Measurements from ENCODE around the gene TSPAN17. TPM values are rescaled to one million over a fixed set of nuclear protein-coding genes. Genes with fewer than 3 reads are reported as not detected.

TSPAN17 gene
- total RNA-seq, 1 donor from 2014 or later: 14.6 TPM

GRCh38 chr5:176619569-176620332 is 27.5 kb upstream of the TSPAN17 start:
- Histone ChIP-seq H3K36me3 (ENCODE audit: control insufficient read depth in 3 of 3, insufficient read depth in 3 of 3, low read length in 3 of 3) (no peaks in the 10 kb centered on the region), H3K4me1 (ENCODE audit: control insufficient read depth in 3 of 3, insufficient read depth in 3 of 3, low read length in 3 of 3) (peaks cover 25 to 30% (median 30%) of the 10 kb centered on the region in 3 donors), H3K9me3 (ENCODE audit: control insufficient read depth in 3 of 3, low read length in 3 of 3) (no peaks in the 10 kb centered on the region), H3K9ac (ENCODE audit: low read depth in 1 of 3, low read length in 3 of 3) (no peak overlapping the region), H3K27me3 (ENCODE audit: control insufficient read depth in 3 of 3, insufficient read depth in 3 of 3, low read length in 3 of 3) (peaks cover 38 to 55% (median 44%) of the 10 kb centered on the region in 3 donors), H3K27ac (ENCODE audit: low read depth, low read length) (no peak overlapping the region), H3K4me3 (ENCODE audit: low read length in 3 of 3) (peak overlapping the region in 2 of 3 donors; percentile 40 to 56)

DNA sequence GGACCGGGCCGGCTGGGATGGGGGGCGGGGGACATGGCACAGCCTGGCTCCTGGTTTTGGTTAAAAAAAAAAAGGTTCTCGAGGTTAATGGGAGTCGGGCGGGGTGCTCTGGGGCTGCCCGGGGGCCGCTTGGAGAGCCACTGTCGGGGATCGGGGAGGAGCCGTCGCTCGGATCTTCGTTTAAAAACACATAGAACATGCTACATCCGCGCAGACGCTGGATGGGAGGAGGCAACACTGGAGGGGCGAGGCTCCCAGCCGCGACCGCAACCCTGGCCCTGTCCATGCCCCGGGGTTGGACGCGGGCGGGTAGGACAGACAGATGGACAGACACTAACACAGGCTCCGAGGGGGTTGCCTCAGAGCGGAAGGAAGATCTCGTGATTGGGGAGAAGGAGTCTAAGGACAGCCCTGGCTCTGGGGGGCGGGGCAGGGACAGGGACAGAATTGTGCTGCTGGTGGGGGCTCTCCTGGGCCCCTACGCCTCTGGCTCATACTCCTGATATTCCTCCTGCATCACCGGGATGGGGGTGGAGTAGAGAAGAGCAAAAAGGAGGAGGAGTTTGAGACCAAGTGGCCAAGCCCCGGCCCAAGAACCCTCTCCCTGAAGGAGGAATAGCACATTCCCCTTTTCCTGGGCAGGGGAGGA is 26.8 kb upstream of the TSPAN17 start:
- no peak overlapping the region for H3K27ac ChIP-seq (ENCODE audit: low read depth, low read length)
- no peaks in the 10 kb centered on the region for H3K9me3 ChIP-seq (ENCODE audit: control insufficient read depth in 3 of 3, low read length in 3 of 3)
- H3K4me3 ChIP-seq (ENCODE audit: low read length in 3 of 3): peak overlapping the region in 1 of 3 donors; percentile 41
- H3K9ac ChIP-seq (ENCODE audit: low read depth in 1 of 3, low read length in 3 of 3): no peak overlapping the region
- H3K36me3 ChIP-seq (ENCODE audit: control insufficient read depth in 3 of 3, insufficient read depth in 3 of 3, low read length in 3 of 3): no peaks in the 10 kb centered on the region
- H3K4me1 ChIP-seq (ENCODE audit: control insufficient read depth in 3 of 3, insufficient read depth in 3 of 3, low read length in 3 of 3): peaks cover 25 to 30% (median 30%) of the 10 kb centered on the region in 3 donors
- H3K27me3 ChIP-seq (ENCODE audit: control insufficient read depth in 3 of 3, insufficient read depth in 3 of 3, low read length in 3 of 3): peaks cover 42 to 54% (median 51%) of the 10 kb centered on the region in 3 donors

GRCh38 chr5:176621661-176622079 is 25.6 kb upstream of the TSPAN17 start:
- Histone ChIP-seq H3K36me3 (ENCODE audit: control insufficient read depth in 3 of 3, insufficient read depth in 3 of 3, low read length in 3 of 3) (no peaks in the 10 kb centered on the region), H3K27ac (ENCODE audit: low read depth, low read length) (no peak overlapping the region)

DNA sequence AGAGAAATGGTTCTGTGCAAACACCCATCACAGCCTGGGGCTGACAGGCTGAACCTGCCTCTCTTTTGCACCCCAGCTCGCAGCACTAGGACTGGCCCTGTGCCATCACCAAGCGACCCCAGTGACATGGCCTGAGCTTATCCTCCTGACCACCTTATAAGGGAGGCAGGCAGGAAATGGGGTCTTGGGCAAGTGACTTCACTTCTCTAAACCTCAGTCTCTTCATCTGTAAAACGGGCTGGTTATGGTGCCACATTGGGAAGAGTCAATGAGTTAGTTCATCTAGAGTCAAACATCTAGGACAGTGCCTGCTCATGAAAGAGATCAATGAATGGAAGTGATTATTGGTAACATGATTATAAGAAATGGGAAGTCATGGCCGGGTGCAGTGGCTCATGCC is 23.1 kb upstream of the TSPAN17 start:
- H3K36me3 ChIP-seq (ENCODE audit: control insufficient read depth in 3 of 3, insufficient read depth in 3 of 3, low read length in 3 of 3): no peaks in the 10 kb centered on the region
- H3K27me3 ChIP-seq (ENCODE audit: control insufficient read depth in 3 of 3, insufficient read depth in 3 of 3, low read length in 3 of 3): peaks cover 52 to 69% (median 59%) of the 10 kb centered on the region in 3 donors
- no peak overlapping the region for H3K4me3 ChIP-seq (ENCODE audit: low read length in 3 of 3)
- H3K4me1 ChIP-seq (ENCODE audit: control insufficient read depth in 3 of 3, insufficient read depth in 3 of 3, low read length in 3 of 3): peaks cover 25 to 30% (median 27%) of the 10 kb centered on the region in 3 donors
- no peaks in the 10 kb centered on the region for H3K9me3 ChIP-seq (ENCODE audit: control insufficient read depth in 3 of 3, low read length in 3 of 3)
- no peak overlapping the region for H3K9ac ChIP-seq (ENCODE audit: low read depth in 1 of 3, low read length in 3 of 3)
- H3K27ac ChIP-seq (ENCODE audit: low read depth, low read length): no peak overlapping the region

More at GRCh38 chr5:176621661-176622079, 25.6 kb upstream of the TSPAN17 start:
- Histone ChIP-seq H3K4me1 (ENCODE audit: control insufficient read depth in 3 of 3, insufficient read depth in 3 of 3, low read length in 3 of 3) (peaks cover 25 to 30% (median 30%) of the 10 kb centered on the region in 3 donors), H3K27me3 (ENCODE audit: control insufficient read depth in 3 of 3, insufficient read depth in 3 of 3, low read length in 3 of 3) (peaks cover 43 to 62% (median 55%) of the 10 kb centered on the region in 3 donors), H3K9ac (ENCODE audit: low read depth in 1 of 3, low read length in 3 of 3) (peak overlapping the region in 1 of 3 donors; percentile 68), H3K9me3 (ENCODE audit: control insufficient read depth in 3 of 3, low read length in 3 of 3) (no peaks in the 10 kb centered on the region), H3K4me3 (ENCODE audit: low read length in 3 of 3) (peak overlapping the region; percentile 23 to 52 (median 50))

DNA sequence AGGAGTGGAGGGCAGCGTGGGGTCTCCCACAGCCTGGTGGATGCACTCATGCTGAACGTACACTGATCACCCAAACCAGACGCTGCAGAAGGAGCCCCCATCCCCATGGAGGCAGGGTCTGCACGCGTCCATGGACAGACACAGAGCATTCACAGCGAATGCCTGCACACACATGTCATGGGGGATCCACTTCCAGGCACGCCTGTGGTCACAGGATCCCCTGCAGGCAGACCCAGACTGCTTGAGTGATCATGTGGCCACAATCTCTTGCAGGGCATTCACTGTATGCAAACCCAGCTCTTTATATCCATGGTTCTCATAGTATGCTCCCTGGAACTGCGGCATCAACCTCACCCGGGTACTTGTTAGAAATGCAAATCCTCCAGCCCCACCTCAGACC is 22.3 kb upstream of the TSPAN17 start:
- peaks cover 52 to 70% (median 59%) of the 10 kb centered on the region in 3 donors for H3K27me3 ChIP-seq (ENCODE audit: control insufficient read depth in 3 of 3, insufficient read depth in 3 of 3, low read length in 3 of 3)
- H3K9ac ChIP-seq (ENCODE audit: low read depth in 1 of 3, low read length in 3 of 3): no peak overlapping the region
- H3K4me3 ChIP-seq (ENCODE audit: low read length in 3 of 3): no peak overlapping the region
- no peaks in the 10 kb centered on the region for H3K36me3 ChIP-seq (ENCODE audit: control insufficient read depth in 3 of 3, insufficient read depth in 3 of 3, low read length in 3 of 3)
- H3K4me1 ChIP-seq (ENCODE audit: control insufficient read depth in 3 of 3, insufficient read depth in 3 of 3, low read length in 3 of 3): peaks cover 22 to 25% (median 24%) of the 10 kb centered on the region in 3 donors
- no peaks in the 10 kb centered on the region for H3K9me3 ChIP-seq (ENCODE audit: control insufficient read depth in 3 of 3, low read length in 3 of 3)
- H3K27ac ChIP-seq (ENCODE audit: low read depth, low read length): no peak overlapping the region

DNA sequence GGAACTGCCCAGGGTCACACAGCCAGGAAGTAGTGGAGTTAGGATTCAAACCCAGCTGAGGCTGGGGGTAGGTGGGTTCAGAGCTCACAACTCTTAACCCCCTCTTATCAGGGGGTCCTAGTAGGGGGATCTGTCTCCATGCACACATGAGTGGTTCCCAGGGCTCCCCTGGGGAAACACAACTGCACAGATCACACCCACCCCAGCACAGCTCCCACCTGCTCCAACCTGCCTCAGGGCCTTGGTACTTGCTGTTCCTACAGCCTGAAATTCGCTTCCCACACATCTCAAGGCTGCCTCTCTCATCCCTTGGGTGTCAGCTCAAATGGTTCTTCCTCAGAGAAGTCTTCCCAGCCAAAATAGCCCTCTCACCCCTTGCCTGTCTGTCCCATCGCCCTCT is 21.8 kb upstream of the TSPAN17 start:
- no peak overlapping the region for H3K27ac ChIP-seq (ENCODE audit: low read depth, low read length)
- peaks cover 19 to 24% (median 22%) of the 10 kb centered on the region in 3 donors for H3K4me1 ChIP-seq (ENCODE audit: control insufficient read depth in 3 of 3, insufficient read depth in 3 of 3, low read length in 3 of 3)
- peaks cover 53 to 67% (median 57%) of the 10 kb centered on the region in 3 donors for H3K27me3 ChIP-seq (ENCODE audit: control insufficient read depth in 3 of 3, insufficient read depth in 3 of 3, low read length in 3 of 3)
- H3K9me3 ChIP-seq (ENCODE audit: control insufficient read depth in 3 of 3, low read length in 3 of 3): no peaks in the 10 kb centered on the region
- no peak overlapping the region for H3K4me3 ChIP-seq (ENCODE audit: low read length in 3 of 3)
- H3K9ac ChIP-seq (ENCODE audit: low read depth in 1 of 3, low read length in 3 of 3): no peak overlapping the region
- no peaks in the 10 kb centered on the region for H3K36me3 ChIP-seq (ENCODE audit: control insufficient read depth in 3 of 3, insufficient read depth in 3 of 3, low read length in 3 of 3)

DNA sequence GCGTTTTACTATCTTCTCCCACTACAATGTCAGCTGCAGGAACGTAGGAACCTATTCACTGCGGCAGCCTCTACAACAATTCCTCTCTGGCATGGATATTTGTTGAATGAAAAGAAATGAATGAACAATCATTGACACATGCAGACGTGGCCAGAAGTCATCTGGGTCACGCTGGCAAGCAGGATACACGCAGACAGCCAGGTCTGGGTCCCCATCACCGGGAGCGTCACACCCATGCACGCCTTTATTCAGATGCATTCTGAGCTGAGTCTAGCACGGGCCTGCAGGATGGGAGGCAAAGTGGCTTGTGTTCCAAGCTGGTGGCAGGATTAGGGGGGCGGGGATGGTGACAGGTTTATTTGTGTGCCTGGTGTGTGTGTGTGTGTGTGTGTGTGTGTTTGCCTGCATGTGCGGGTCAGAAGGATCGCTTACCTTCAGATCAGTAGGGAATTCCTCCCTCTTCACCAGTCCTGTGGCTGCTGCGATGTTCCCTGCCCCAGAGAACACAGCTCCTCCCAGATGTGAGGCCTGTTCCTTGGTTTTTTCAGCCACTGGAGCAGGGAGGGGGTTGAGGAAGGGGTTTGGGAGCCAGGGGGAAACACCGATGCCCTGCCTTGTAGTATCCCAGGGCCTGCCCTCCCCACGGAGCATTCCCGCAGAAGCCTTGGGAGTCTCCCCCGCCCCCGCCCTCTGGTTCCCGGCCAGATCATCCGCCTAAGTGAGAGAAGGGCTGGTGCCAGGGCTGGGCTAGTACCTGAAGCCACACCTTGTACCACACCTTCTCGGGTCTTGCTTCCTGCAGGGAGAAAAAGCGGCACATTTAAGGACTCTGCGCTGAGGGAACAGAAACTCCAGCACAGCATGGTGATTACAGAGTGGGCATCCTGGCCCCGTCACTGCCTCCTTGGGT is 21.1 kb upstream of the TSPAN17 start:
- Histone ChIP-seq H3K36me3 (ENCODE audit: control insufficient read depth in 3 of 3, insufficient read depth in 3 of 3, low read length in 3 of 3) (no peaks in the 10 kb centered on the region), H3K9me3 (ENCODE audit: control insufficient read depth in 3 of 3, low read length in 3 of 3) (no peaks in the 10 kb centered on the region), H3K27me3 (ENCODE audit: control insufficient read depth in 3 of 3, insufficient read depth in 3 of 3, low read length in 3 of 3) (peaks cover 50 to 63% (median 60%) of the 10 kb centered on the region in 3 donors), H3K9ac (ENCODE audit: low read depth in 1 of 3, low read length in 3 of 3) (no peak overlapping the region), H3K4me3 (ENCODE audit: low read length in 3 of 3) (no peak overlapping the region), H3K4me1 (ENCODE audit: control insufficient read depth in 3 of 3, insufficient read depth in 3 of 3, low read length in 3 of 3) (peaks cover 15 to 22% (median 15%) of the 10 kb centered on the region in 3 donors), H3K27ac (ENCODE audit: low read depth, low read length) (no peak overlapping the region)

DNA sequence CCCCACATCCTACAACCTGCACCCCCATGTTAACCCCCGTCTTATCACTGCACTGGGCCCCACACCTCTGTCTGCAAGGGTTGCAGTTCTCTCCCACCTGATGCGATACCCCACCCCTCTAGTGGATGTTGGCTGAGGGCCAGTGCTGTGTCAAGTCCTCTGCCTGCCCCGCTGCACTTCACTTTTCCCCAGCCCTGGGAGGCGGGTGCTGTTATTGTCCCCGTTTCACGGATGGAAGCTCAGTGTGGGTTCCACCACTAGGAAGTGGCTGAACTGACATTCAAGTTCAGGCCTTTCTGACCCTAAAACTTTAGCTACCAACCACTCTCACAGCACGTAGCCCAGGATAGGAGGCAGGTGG is 20.4 kb upstream of the TSPAN17 start:
- no peak overlapping the region for H3K4me3 ChIP-seq (ENCODE audit: low read length in 3 of 3)
- peaks cover 48 to 65% (median 58%) of the 10 kb centered on the region in 3 donors for H3K27me3 ChIP-seq (ENCODE audit: control insufficient read depth in 3 of 3, insufficient read depth in 3 of 3, low read length in 3 of 3)
- H3K4me1 ChIP-seq (ENCODE audit: control insufficient read depth in 3 of 3, insufficient read depth in 3 of 3, low read length in 3 of 3): peaks cover 8 to 16% (median 9%) of the 10 kb centered on the region in 3 donors

GRCh38 chr5:176627582-176627981 is 19.7 kb upstream of the TSPAN17 start:
- Histone ChIP-seq H3K9me3 (ENCODE audit: control insufficient read depth in 3 of 3, low read length in 3 of 3) (no peaks in the 10 kb centered on the region), H3K4me3 (ENCODE audit: low read length in 3 of 3) (no peak overlapping the region), H3K27me3 (ENCODE audit: control insufficient read depth in 3 of 3, insufficient read depth in 3 of 3, low read length in 3 of 3) (peaks cover 45 to 65% (median 56%) of the 10 kb centered on the region in 3 donors), H3K4me1 (ENCODE audit: control insufficient read depth in 3 of 3, insufficient read depth in 3 of 3, low read length in 3 of 3) (peaks cover 8 to 12% (median 8%) of the 10 kb centered on the region in 3 donors), H3K27ac (ENCODE audit: low read depth, low read length) (no peak overlapping the region), H3K36me3 (ENCODE audit: control insufficient read depth in 3 of 3, insufficient read depth in 3 of 3, low read length in 3 of 3) (no peaks in the 10 kb centered on the region), H3K9ac (ENCODE audit: low read depth in 1 of 3, low read length in 3 of 3) (no peak overlapping the region)

More for the DNA sequence above, 20.4 kb upstream of the TSPAN17 start:
- H3K9ac ChIP-seq (ENCODE audit: low read depth in 1 of 3, low read length in 3 of 3): no peak overlapping the region
- H3K27ac ChIP-seq (ENCODE audit: low read depth, low read length): no peak overlapping the region
- H3K36me3 ChIP-seq (ENCODE audit: control insufficient read depth in 3 of 3, insufficient read depth in 3 of 3, low read length in 3 of 3): no peaks in the 10 kb centered on the region
- H3K9me3 ChIP-seq (ENCODE audit: control insufficient read depth in 3 of 3, low read length in 3 of 3): no peaks in the 10 kb centered on the region
